OCI-LY1 (cell line): ENCODE results near the gene CCDC87.

Experiments used
- H2AFZ ChIP-seq: fragments of 200-600 bp; sonication (generic), shearing (Covaris generic); 2 replicates; pipeline ENCODE4 v1.6.0; 2014; ENCODE audit warnings: antibody characterized with exemption, mild to moderate bottlenecking, low read length
- H3F3A ChIP-seq: fragments of 200-600 bp; sonication (generic), shearing (Covaris generic); 2 replicates; pipeline ENCODE4 v1.6.0; 2014; ENCODE audit warnings: mild to moderate bottlenecking, antibody characterized with exemption, low read length, moderate library complexity; ENCODE audit not compliant: insufficient read depth
- H3K27ac ChIP-seq: fragments of 200-600 bp; sonication (generic); 2 replicates; pipeline ENCODE4 v1.5.1; 2014; ENCODE audit warnings: low read length, mixed run types, mild to moderate bottlenecking, low read depth; ENCODE audit not compliant: poor library complexity, severe bottlenecking
- H3K27me3 ChIP-seq: fragments of 200-600 bp; sonication (generic); 2 replicates; pipeline ENCODE4 v1.6.0; 2014; ENCODE audit warnings: antibody characterized with exemption, mild to moderate bottlenecking, low read length, moderate library complexity; ENCODE audit not compliant: insufficient read depth
- H3K36me3 ChIP-seq: fragments of 200-600 bp; sonication (generic); 2 replicates; pipeline ENCODE4 v1.6.1; 2014; ENCODE audit warnings: mild to moderate bottlenecking, antibody characterized with exemption, low read length, moderate library complexity, mixed read lengths; ENCODE audit not compliant: insufficient read depth
- H3K4me1 ChIP-seq: fragments of 200-600 bp; sonication (generic); 2 replicates; pipeline ENCODE4 v1.5.1; 2014; ENCODE audit warnings: mild to moderate bottlenecking, low read length, moderate library complexity; ENCODE audit not compliant: insufficient read depth, severe bottlenecking
- H3K4me2 ChIP-seq: fragments of 200-600 bp; sonication (generic), shearing (Covaris generic); 2 replicates; pipeline ENCODE4 v1.6.1; 2014; ENCODE audit warnings: low read length
- H3K4me3 ChIP-seq: fragments of 200-600 bp; sonication (generic); 2 replicates; pipeline ENCODE4 v1.5.1; 2014; ENCODE audit warnings: low read length, low read depth, mild to moderate bottlenecking, mixed read lengths; ENCODE audit not compliant: poor library complexity, severe bottlenecking
- H3K79me2 ChIP-seq: fragments of 200-600 bp; shearing (Covaris generic); 2 replicates; pipeline ENCODE4 v1.6.1; 2016; ENCODE audit warnings: mixed run types, low read length, mixed read lengths; ENCODE audit not compliant: insufficient read depth
- H3K9ac ChIP-seq: fragments of 200-600 bp; sonication (generic), shearing (Covaris generic); 2 replicates; pipeline ENCODE4 v1.6.1; 2014; ENCODE audit warnings: mild to moderate bottlenecking, low read length, mixed read lengths
- H3K9me2 ChIP-seq: fragments of 200-600 bp; sonication (generic), shearing (Covaris generic); 2 replicates; pipeline ENCODE4 v1.6.1; 2014; ENCODE audit warnings: low read depth, mild to moderate bottlenecking, low read length, mixed read lengths
- H3K9me3 ChIP-seq: fragments of 200-600 bp; shearing (Covaris generic); 2 replicates; pipeline ENCODE4 v1.6.1; 2014; ENCODE audit warnings: low read length, mixed read lengths
- H4K20me1 ChIP-seq: fragments of 200-600 bp; sonication (generic), shearing (Covaris generic); 2 replicates; pipeline ENCODE4 v1.6.0; 2016; ENCODE audit warnings: mild to moderate bottlenecking, low read length; ENCODE audit not compliant: insufficient read depth
- EZH2 ChIP-seq: fragments of 200-600 bp; sonication (generic), shearing (Covaris generic); IDR thresholded peaks from 2 replicates; pipeline ENCODE4 v1.8.0; 2017; ENCODE audit warnings: borderline replicate concordance, mixed run types, mild to moderate bottlenecking, antibody characterized with exemption, low read length, moderate library complexity, mixed read lengths
- TF ChIP-seq, protein P1 (sequence below): fragments of 200-600 bp; sonication (generic), shearing (Covaris generic); IDR thresholded peaks from 2 replicates; pipeline ENCODE4 v1.5.1; 2017; ENCODE audit warnings: mild to moderate bottlenecking, antibody characterized with exemption, low read length, moderate library complexity, mixed read lengths

The CCDC87 gene

DNA sequence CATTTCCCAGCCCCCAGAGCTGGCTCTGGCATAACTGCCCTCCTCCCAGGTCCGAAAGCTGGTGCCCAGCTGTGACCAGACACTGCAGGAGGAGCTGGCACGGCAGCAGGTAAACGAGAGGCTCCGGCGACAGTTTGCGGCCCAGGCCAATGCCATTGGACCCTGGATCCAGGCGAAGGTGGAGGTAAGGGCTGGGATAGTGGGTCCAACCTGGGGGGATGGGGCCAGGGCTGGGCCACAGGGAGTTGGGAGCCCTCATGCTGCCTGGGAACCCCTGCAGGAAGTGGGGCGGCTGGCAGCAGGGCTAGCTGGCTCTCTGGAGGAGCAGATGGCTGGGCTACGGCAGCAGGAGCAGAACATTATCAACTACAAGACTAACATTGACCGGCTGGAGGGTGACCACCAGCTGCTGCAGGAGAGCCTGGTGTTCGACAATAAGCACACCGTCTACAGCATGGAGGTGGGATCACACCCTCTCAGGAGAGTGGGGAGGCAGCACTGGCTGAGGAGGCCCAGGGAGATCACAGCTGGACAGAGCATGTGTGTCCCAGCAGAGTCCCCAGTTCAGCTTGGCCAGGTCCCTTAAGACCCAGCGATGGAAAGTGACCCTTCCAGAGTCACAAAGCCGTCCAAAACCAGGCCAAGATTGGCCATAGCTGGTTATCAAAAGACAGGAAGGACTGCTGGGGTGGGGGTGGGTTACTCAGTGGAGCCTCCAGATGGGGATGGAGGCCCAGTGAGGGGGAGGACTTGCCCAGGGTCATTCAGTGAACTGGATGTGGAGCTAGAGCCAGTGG, 31.5 kb downstream of the CCDC87 start:
- Histone ChIP-seq H3K9me2 (no peaks in the 10 kb centered on the region), H3K79me2 (no peaks in the 10 kb centered on the region), H3K9me3 (no peaks in the 10 kb centered on the region), H3K9ac (no peak overlapping the region), H3K4me3 (no peak overlapping the region), H3K27ac (no peak overlapping the region), H3K4me2 (no peak overlapping the region), H3F3A (no peaks in the 10 kb centered on the region), H2AFZ (no peak overlapping the region), H3K27me3 (peaks cover 4% of the 10 kb centered on the region; the same call in 1 of the 2 replicates), H3K4me1 (no peaks in the 10 kb centered on the region), H4K20me1 (no peaks in the 10 kb centered on the region), H3K36me3 (no peaks in the 10 kb centered on the region)
- TF ChIP-seq, protein P1, sequence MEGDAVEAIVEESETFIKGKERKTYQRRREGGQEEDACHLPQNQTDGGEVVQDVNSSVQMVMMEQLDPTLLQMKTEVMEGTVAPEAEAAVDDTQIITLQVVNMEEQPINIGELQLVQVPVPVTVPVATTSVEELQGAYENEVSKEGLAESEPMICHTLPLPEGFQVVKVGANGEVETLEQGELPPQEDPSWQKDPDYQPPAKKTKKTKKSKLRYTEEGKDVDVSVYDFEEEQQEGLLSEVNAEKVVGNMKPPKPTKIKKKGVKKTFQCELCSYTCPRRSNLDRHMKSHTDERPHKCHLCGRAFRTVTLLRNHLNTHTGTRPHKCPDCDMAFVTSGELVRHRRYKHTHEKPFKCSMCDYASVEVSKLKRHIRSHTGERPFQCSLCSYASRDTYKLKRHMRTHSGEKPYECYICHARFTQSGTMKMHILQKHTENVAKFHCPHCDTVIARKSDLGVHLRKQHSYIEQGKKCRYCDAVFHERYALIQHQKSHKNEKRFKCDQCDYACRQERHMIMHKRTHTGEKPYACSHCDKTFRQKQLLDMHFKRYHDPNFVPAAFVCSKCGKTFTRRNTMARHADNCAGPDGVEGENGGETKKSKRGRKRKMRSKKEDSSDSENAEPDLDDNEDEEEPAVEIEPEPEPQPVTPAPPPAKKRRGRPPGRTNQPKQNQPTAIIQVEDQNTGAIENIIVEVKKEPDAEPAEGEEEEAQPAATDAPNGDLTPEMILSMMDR, result no peak
- TF ChIP-seq EZH2, result no peak

- Histone ChIP-seq H3K27ac (no peak overlapping the region), H3K9me2 (no peaks in the 10 kb centered on the region), H3K9me3 (no peaks in the 10 kb centered on the region), H3K79me2 (no peaks in the 10 kb centered on the region), H3K9ac (no peak overlapping the region), H2AFZ (no peak overlapping the region), H3F3A (no peaks in the 10 kb centered on the region), H3K4me3 (no peak overlapping the region), H3K4me2 (no peak overlapping the region), H3K27me3 (no peaks in the 10 kb centered on the region; the same call in 1 of the 2 replicates), H3K4me1 (no peaks in the 10 kb centered on the region), H3K36me3 (no peaks in the 10 kb centered on the region), H4K20me1 (no peaks in the 10 kb centered on the region)
- TF ChIP-seq EZH2, result no peak
- TF ChIP-seq, protein P1, result no peak
Observed at GRCh38 chr11:66559866-66560676, 32.8 kb downstream of the CCDC87 start.

GRCh38 chr11:66559142-66559865, 33.6 kb downstream of the CCDC87 start:
- Histone ChIP-seq H3K9me3 (no peaks in the 10 kb centered on the region), H3K9me2 (no peaks in the 10 kb centered on the region), H3K79me2 (no peaks in the 10 kb centered on the region), H3K9ac (no peak overlapping the region), H3K4me3 (no peak overlapping the region), H3K36me3 (no peaks in the 10 kb centered on the region), H2AFZ (no peak overlapping the region), H3K4me2 (no peak overlapping the region), H3K4me1 (no peaks in the 10 kb centered on the region), H3K27me3 (no peaks in the 10 kb centered on the region; the same call in 1 of the 2 replicates), H4K20me1 (no peaks in the 10 kb centered on the region), H3K27ac (no peak overlapping the region), H3F3A (no peaks in the 10 kb centered on the region)
- TF ChIP-seq, protein P1, result no peak
- no peak for TF ChIP-seq EZH2
